Measurements from ENCODE around the gene RSPH9.

The RSPH9 gene

DNA sequence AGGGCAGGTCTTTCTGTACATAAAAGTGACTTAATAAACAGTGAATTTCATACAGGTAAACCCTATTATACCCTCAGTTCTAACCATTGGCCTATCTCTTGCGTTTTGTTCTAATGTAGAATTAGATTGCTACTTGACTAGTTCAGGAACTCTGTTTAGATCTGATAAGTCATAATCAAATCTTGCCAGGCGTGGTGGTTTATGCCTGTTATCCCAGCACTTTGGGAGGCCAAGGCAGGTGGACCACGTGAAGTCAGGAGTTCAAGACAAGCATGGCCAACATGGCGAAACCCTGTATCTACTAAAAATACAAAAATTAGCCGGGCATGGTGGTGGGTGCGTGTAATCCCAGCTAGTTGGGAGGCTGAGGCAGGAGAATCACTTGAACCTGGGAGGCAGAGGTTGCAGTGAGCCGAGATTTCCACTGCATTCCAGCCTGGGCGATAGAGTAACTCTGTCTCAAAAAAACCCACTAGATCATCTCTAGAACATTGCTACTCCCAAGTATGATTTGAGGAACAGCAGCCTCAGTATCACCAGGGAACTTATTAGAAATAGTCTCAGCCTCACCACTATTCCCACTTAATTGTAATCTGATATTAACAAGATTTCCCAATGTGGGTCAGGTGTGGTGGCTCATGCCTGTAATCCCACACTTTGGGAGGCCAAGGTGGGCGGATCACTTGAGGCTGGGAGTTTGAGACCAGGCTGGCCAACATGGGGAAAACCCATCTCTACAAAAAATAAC, 27.9 kb upstream of the RSPH9 start:
- TF ChIP-seq MYC (IDR thresholded peaks at IDR 0.05; ENCODE audit: low read depth, low read length) (no peak), POLR2A (IDR thresholded peaks at IDR 0.05; ENCODE audit: extremely low read depth, insufficient read length) (no peak)
- TF ChIP-seq, protein P1, sequence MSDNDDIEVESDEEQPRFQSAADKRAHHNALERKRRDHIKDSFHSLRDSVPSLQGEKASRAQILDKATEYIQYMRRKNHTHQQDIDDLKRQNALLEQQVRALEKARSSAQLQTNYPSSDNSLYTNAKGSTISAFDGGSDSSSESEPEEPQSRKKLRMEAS (IDR thresholded peaks at IDR 0.05; ENCODE audit: low read depth, low read length), result no peak
- TF ChIP-seq, protein P2, sequence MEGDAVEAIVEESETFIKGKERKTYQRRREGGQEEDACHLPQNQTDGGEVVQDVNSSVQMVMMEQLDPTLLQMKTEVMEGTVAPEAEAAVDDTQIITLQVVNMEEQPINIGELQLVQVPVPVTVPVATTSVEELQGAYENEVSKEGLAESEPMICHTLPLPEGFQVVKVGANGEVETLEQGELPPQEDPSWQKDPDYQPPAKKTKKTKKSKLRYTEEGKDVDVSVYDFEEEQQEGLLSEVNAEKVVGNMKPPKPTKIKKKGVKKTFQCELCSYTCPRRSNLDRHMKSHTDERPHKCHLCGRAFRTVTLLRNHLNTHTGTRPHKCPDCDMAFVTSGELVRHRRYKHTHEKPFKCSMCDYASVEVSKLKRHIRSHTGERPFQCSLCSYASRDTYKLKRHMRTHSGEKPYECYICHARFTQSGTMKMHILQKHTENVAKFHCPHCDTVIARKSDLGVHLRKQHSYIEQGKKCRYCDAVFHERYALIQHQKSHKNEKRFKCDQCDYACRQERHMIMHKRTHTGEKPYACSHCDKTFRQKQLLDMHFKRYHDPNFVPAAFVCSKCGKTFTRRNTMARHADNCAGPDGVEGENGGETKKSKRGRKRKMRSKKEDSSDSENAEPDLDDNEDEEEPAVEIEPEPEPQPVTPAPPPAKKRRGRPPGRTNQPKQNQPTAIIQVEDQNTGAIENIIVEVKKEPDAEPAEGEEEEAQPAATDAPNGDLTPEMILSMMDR (IDR thresholded peaks at IDR 0.05; ENCODE audit: low read depth, low read length), result no peak
- H3K4me3 ChIP-seq (ENCODE audit: low read depth, low read length), result no peak overlapping the region
- DNase-seq (ENCODE audit: low read depth), result no peak

DNA sequence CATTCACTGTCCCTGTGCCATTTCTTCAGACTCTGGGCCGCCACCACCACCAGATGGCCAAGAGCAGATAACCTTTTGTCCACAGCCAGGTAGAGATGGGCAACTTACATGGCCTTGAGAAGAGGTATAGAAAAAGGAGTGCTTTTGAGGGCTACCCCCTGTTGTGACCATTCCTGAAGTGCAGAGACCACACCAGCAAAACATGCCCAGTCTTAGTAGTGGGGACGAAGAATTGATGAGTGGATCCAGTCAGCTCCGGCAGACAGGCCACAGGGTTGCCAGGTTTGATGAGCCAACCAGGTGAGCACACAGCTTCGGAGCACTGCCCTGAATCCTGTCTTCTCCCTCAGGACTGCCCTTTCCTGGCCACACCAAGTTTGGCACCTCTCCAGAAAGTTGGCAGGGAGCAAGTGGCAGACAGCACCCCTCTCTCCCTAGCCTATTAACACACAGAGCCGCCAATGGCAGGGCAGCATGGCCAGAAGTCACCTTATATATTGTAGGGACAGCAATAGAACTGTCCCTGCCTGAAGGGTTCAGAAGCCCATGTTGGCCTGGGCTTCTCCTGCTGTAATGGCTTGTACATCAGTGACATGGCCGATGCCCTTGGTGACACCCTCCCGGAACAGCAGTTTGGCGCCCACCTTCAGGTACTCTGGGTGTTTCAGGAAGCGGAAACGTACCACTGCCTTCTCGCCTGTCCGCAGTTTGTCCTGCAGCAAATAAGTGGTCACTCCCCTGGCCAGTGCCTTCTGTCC, 23.6 kb upstream of the RSPH9 start:
- TF ChIP-seq POLR2A (IDR thresholded peaks at IDR 0.05; ENCODE audit: extremely low read depth, insufficient read length) (no peak), MYC (IDR thresholded peaks at IDR 0.05; ENCODE audit: low read depth, low read length) (no peak)
- TF ChIP-seq, protein P2 (IDR thresholded peaks at IDR 0.05; ENCODE audit: low read depth, low read length), result no peak
- TF ChIP-seq, protein P1 (IDR thresholded peaks at IDR 0.05; ENCODE audit: low read depth, low read length), result no peak
- no peak for DNase-seq (ENCODE audit: low read depth)
- no peak overlapping the region for H3K4me3 ChIP-seq (ENCODE audit: low read depth, low read length)

DNA sequence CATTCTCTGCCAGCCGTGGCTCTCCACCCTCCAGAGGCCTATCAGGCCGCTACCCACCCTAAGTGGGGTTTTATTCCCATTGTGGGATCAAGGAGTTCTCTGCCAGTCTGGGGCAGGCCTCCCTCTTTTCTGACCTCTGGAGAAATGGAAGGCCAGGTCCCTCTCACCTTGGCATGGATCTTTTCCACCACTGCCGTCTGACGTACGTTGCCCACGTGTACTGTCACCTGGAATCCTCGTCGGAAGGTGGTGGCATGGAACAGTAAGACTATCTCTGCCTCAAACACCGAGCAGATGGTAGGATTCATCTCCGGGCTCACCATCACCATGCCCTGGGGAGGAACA, 23.0 kb upstream of the RSPH9 start:
- no peak overlapping the region for H3K4me3 ChIP-seq (ENCODE audit: low read depth, low read length)
- TF ChIP-seq POLR2A (IDR thresholded peaks at IDR 0.05; ENCODE audit: extremely low read depth, insufficient read length) (no peak), MYC (IDR thresholded peaks at IDR 0.05; ENCODE audit: low read depth, low read length) (no peak)
- TF ChIP-seq, protein P1 (IDR thresholded peaks at IDR 0.05; ENCODE audit: low read depth, low read length), result no peak
- TF ChIP-seq, protein P2 (IDR thresholded peaks at IDR 0.05; ENCODE audit: low read depth, low read length), result no peak
- no peak for DNase-seq (ENCODE audit: low read depth)

DNA sequence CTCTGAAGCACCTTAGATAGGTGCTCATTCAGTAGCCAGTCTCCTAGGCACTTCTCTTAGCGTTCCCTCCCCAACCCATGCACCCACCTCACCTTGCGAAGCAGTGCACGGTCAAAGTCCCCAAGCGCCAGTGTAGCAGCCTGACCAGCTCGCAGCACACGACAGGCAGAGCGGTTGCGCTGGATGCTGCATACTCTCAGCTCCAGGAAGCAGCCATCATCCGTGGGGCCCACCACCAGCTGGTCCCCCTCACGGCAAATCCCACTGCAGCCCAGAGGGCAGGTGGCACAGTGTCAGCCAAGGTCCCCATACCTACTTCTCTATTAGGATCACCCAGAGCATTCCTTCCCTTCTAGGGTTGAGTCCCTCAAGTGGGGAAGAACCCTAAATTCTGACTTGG, 22.3 kb upstream of the RSPH9 start:
- no peak for DNase-seq (ENCODE audit: low read depth)
- TF ChIP-seq, protein P2 (IDR thresholded peaks at IDR 0.05; ENCODE audit: low read depth, low read length), result no peak
- TF ChIP-seq MYC (IDR thresholded peaks at IDR 0.05; ENCODE audit: low read depth, low read length) (no peak), POLR2A (IDR thresholded peaks at IDR 0.05; ENCODE audit: extremely low read depth, insufficient read length) (no peak)
- TF ChIP-seq, protein P1 (IDR thresholded peaks at IDR 0.05; ENCODE audit: low read depth, low read length), result no peak
- no peak overlapping the region for H3K4me3 ChIP-seq (ENCODE audit: low read depth, low read length)

DNA sequence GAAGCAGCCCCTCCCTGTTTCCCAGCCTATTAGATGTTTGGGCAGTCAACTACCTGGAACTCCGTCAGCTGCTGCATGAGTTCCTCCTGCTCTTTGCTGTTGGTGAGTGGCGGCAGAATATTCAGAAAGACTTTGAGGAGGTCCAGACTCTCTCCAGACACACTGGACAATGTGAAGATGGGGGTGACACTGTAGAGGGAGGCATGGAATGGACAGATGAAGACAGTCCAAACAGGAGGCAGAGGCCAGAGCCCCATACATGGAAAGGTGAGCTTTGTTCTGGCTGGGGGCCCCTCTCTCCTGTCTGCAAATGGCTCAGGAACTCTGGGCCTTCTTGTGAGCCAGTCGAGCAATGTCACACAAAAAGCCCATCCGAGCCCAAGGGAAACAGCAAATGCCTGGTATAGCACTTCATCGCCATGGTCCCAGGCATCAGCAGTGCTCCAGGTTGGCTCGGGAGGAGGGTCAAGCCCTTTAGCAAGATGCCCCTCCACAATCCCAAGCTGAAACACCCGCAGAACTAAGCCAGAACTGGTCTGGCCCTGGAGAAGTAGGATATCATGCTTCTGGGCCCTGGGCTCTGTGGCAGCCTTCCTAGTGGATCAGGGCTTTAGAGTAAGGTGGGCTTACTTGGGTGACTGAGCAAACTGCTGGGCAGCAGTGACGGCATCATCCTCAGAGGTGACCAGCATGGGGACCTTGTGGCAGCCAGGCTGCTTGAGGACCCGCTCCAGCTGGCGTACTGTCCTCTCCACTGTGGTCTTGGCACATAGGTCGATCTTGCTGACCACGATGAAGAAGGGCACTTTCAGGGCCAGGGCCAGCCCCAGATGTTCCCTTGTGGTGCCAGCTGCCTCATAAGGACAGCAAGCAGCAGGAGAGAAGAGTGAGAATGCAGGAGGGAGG, 20.7 kb upstream of the RSPH9 start:
- TF ChIP-seq, protein P2 (IDR thresholded peaks at IDR 0.05; ENCODE audit: low read depth, low read length), result no peak
- TF ChIP-seq POLR2A (IDR thresholded peaks at IDR 0.05; ENCODE audit: extremely low read depth, insufficient read length) (no peak), MYC (IDR thresholded peaks at IDR 0.05; ENCODE audit: low read depth, low read length) (no peak)
- TF ChIP-seq, protein P1 (IDR thresholded peaks at IDR 0.05; ENCODE audit: low read depth, low read length), result no peak
- no peak for DNase-seq (ENCODE audit: low read depth)

More for the DNA sequence above, 20.7 kb upstream of the RSPH9 start:
- no peak overlapping the region for H3K4me3 ChIP-seq (ENCODE audit: low read depth, low read length)
